ENCODE data around the gene SLC16A11.
"Not testable (repeated sequence)": the region's sequence is repeated elsewhere in the genome, so short reads cannot be mapped to it uniquely, and the experiment has no call there.

Gene SLC16A11

GRCh38 chr17:7043497-7044198, at the start of gene SLC16A11:
Gene SLC16A11 (minus strand): TSS chr17:7044092. CDS start chr17:7043513, 579 bp downstream.
- in situ Hi-C loops (cut with HindIII; ENCODE audit: low sequenced_read_pairs), result no loop called here

- in situ Hi-C loops (cut with HindIII; ENCODE audit: low sequenced_read_pairs), result not testable (repeated sequence)
Measured at GRCh38 chr17:7091311-7092005, 47.6 kb upstream of the SLC16A11 start.

- in situ Hi-C loops (cut with HindIII; ENCODE audit: low sequenced_read_pairs), result not testable (repeated sequence)
Measured at GRCh38 chr17:7089570-7089969, 45.7 kb upstream of the SLC16A11 start.

GRCh38 chr17:7088442-7088841, 44.5 kb upstream of the SLC16A11 start:
- in situ Hi-C loops (cut with HindIII; ENCODE audit: low sequenced_read_pairs), result not testable (repeated sequence)

- in situ Hi-C loops (cut with HindIII; ENCODE audit: low sequenced_read_pairs), result no loop called here
Measured at GRCh38 chr17:7084088-7084487, 40.2 kb upstream of the SLC16A11 start.

- in situ Hi-C loops (cut with HindIII; ENCODE audit: low sequenced_read_pairs), result no loop called here
Measured at GRCh38 chr17:7083592-7083991, 39.7 kb upstream of the SLC16A11 start.

- in situ Hi-C loops (cut with HindIII; ENCODE audit: low sequenced_read_pairs), result no loop called here
Measured at GRCh38 chr17:7081341-7082062, 37.6 kb upstream of the SLC16A11 start.

- in situ Hi-C loops (cut with HindIII; ENCODE audit: low sequenced_read_pairs), result no loop called here
Measured at GRCh38 chr17:7080456-7081041, 36.7 kb upstream of the SLC16A11 start.

GRCh38 chr17:7079581-7080455, 35.9 kb upstream of the SLC16A11 start, which contains the start of gene CLEC10A:
Gene CLEC10A (minus strand): TSS chr17:7080251. CDS start chr17:7078812, 1,439 bp downstream.
- in situ Hi-C loops (cut with HindIII; ENCODE audit: low sequenced_read_pairs), result no loop called here

- in situ Hi-C loops (cut with HindIII; ENCODE audit: low sequenced_read_pairs), result no loop called here
Measured at GRCh38 chr17:7078711-7079110, 34.8 kb upstream of the SLC16A11 start.

GRCh38 chr17:7077911-7078546, 34.1 kb upstream of the SLC16A11 start:
- in situ Hi-C loops (cut with HindIII; ENCODE audit: low sequenced_read_pairs), result no loop called here

- in situ Hi-C loops (cut with HindIII; ENCODE audit: low sequenced_read_pairs), result no loop called here
Measured at GRCh38 chr17:7074931-7075330, 31.0 kb upstream of the SLC16A11 start.

GRCh38 chr17:7072406-7072805, 28.5 kb upstream of the SLC16A11 start:
- in situ Hi-C loops (cut with HindIII; ENCODE audit: low sequenced_read_pairs), result no loop called here

GRCh38 chr17:7070712-7071111, 26.8 kb upstream of the SLC16A11 start:
- in situ Hi-C loops (cut with HindIII; ENCODE audit: low sequenced_read_pairs), result no loop called here

GRCh38 chr17:7068268-7068667, 24.4 kb upstream of the SLC16A11 start:
- in situ Hi-C loops (cut with HindIII; ENCODE audit: low sequenced_read_pairs), result no loop called here

GRCh38 chr17:7067198-7067597, 23.3 kb upstream of the SLC16A11 start:
- in situ Hi-C loops (cut with HindIII; ENCODE audit: low sequenced_read_pairs), result no loop called here

GRCh38 chr17:7064261-7064660, 20.4 kb upstream of the SLC16A11 start:
- in situ Hi-C loops (cut with HindIII; ENCODE audit: low sequenced_read_pairs), result no loop called here

- in situ Hi-C loops (cut with HindIII; ENCODE audit: low sequenced_read_pairs), result no loop called here
Measured at GRCh38 chr17:7063518-7064094, 19.7 kb upstream of the SLC16A11 start.

GRCh38 chr17:7060165-7060891, 16.4 kb upstream of the SLC16A11 start:
- in situ Hi-C loops (cut with HindIII; ENCODE audit: low sequenced_read_pairs), result no loop called here
